ENCODE results near the gene NPHP4. TPM values are rescaled to one million over a fixed set of nuclear protein-coding genes. Genes with fewer than 3 reads are reported as not detected.

Gene NPHP4
- total and polyA plus RNA-seq, 7 donors = 1.3 to 2.8 (median 1.8) TPM

GRCh38 chr1:5993556-5994491 is 1.6 kb upstream of the NPHP4 start:
- H3K36me3 ChIP-seq (ENCODE audit: insufficient read depth in 1 of 2, low read depth in 1 of 2) = no peaks in the 10 kb centered on the region
- TF ChIP-seq CTCF (IDR thresholded peaks at IDR 0.05) = no peak
- peak overlapping the region; percentile 88 for H3K4me3 ChIP-seq
- ATAC-seq (no peak), DNase-seq (peak in 1 of 2 donors; percentile 47)
- 43 to 50% (median 45%) methylated on average over 29 of the region's 29 CpGs for WGBS, 3 donors
- H3K27ac ChIP-seq = no peak overlapping the region
- H3K4me1 ChIP-seq = peaks cover 5% of the 10 kb centered on the region
- peaks cover 0 to 23% (median 4%) of the 10 kb centered on the region in 3 donors for H3K27me3 ChIP-seq (ENCODE audit: insufficient read depth in 3 of 3, low read length in 2 of 3)
- H3K9me3 ChIP-seq = no peaks in the 10 kb centered on the region
- intact Hi-C loops (cut with DNase I) = no loop called here

GRCh38 chr1:5992814-5993555 is 760 bp upstream of the NPHP4 start:
- 1 to 2% (median 2%) methylated on average over 23 to 49 of the region's 49 CpGs for WGBS, 3 donors
- no peak for TF ChIP-seq CTCF (IDR thresholded peaks at IDR 0.05)
- peak in 1 of 2 donors; percentile 57 for DNase-seq
- H3K4me3 ChIP-seq = peak overlapping the region; percentile 88
- peaks cover 0 to 23% (median 4%) of the 10 kb centered on the region in 3 donors for H3K27me3 ChIP-seq (ENCODE audit: insufficient read depth in 3 of 3, low read length in 2 of 3)
- intact Hi-C loops (cut with DNase I) = no loop called here
- H3K9me3 ChIP-seq = no peaks in the 10 kb centered on the region
- peaks cover 5% of the 10 kb centered on the region for H3K4me1 ChIP-seq
- H3K27ac ChIP-seq = no peak overlapping the region
- ATAC-seq = peak in 1 of 4 donors; percentile 24
- H3K36me3 ChIP-seq (ENCODE audit: insufficient read depth in 1 of 2, low read depth in 1 of 2) = no peaks in the 10 kb centered on the region

- Histone ChIP-seq H3K9me3 (no peaks in the 10 kb centered on the region), H3K4me3 (peak overlapping the region; percentile 88), H3K27ac (peak overlapping the region; percentile 74), H3K4me1 (peaks cover 5% of the 10 kb centered on the region), H3K27me3 (ENCODE audit: insufficient read depth in 3 of 3, low read length in 2 of 3) (peaks cover 0 to 23% (median 4%) of the 10 kb centered on the region in 3 donors), H3K36me3 (ENCODE audit: insufficient read depth in 1 of 2, low read depth in 1 of 2) (no peaks in the 10 kb centered on the region)
- WGBS, 3 donors = 0 to 2% (median 1%) methylated on average over 29 to 60 of the region's 60 CpGs
- peak; percentile 36 to 55 (median 46) for ATAC-seq
- intact Hi-C loops (cut with DNase I) = no loop called here
- DNase-seq = peak in 1 of 2 donors; percentile 49
- no peak for TF ChIP-seq CTCF (IDR thresholded peaks at IDR 0.05)
These were observed 722 bp downstream of the NPHP4 start for GRCh38 chr1:5991381-5992025.

GRCh38 chr1:5990913-5991312 is 1.3 kb downstream of the NPHP4 start:
- Histone ChIP-seq H3K27ac (no peak overlapping the region), H3K27me3 (ENCODE audit: insufficient read depth in 3 of 3, low read length in 2 of 3) (peaks cover 0 to 22% (median 4%) of the 10 kb centered on the region in 3 donors)

More at GRCh38 chr1:5990913-5991312, 1.3 kb downstream of the NPHP4 start:
- 58 to 65% (median 62%) methylated on average over 10 of the region's 10 CpGs for WGBS, 3 donors
- Histone ChIP-seq H3K36me3 (ENCODE audit: insufficient read depth in 1 of 2, low read depth in 1 of 2) (peaks cover 0 to under 1% of the 10 kb centered on the region in 2 donors), H3K4me3 (peak overlapping the region; percentile 88), H3K4me1 (peaks cover 5% of the 10 kb centered on the region), H3K9me3 (no peaks in the 10 kb centered on the region)
- DNase-seq = no peak
- TF ChIP-seq CTCF (IDR thresholded peaks at IDR 0.05) = no peak
- no peak for ATAC-seq
- intact Hi-C loops (cut with DNase I) = no loop called here
